Myocyte (in vitro differentiated cells): ENCODE data around the gene LRRC4B. TPM values are rescaled to one million over a fixed set of nuclear protein-coding genes. Genes with fewer than 3 reads are reported as not detected.

ENCODE experiments used
- DNase-seq: peaks from one replicate; pipeline ENCODE4 v3.0.0-alpha.2; 2012; ENCODE audit warnings: low read depth
- total RNA-seq: library from RNA; depleted of rRNA; stranded (reverse); fragments of >200 nt; gene quantifications from 2 replicates; pipeline ENCODE4 v1.2.3, GENCODE V29; 2014

The LRRC4B gene
- total RNA-seq, 1 donor from 2014 or later = not detected

GRCh38 chr19:50509366-50509765 lies 58.9 kb downstream of the LRRC4B start:
- no peak for DNase-seq

GRCh38 chr19:50508843-50509190 lies 59.4 kb downstream of the LRRC4B start:
- no peak for DNase-seq

- no peak for DNase-seq
These were observed 60.9 kb downstream of the LRRC4B start for GRCh38 chr19:50507376-50507775.

GRCh38 chr19:50506700-50507099 lies 61.5 kb downstream of the LRRC4B start:
- no peak for DNase-seq

GRCh38 chr19:50505856-50506611 lies 62.2 kb downstream of the LRRC4B start:
- DNase-seq = no peak

- DNase-seq = peak; percentile 71
These were observed 66.4 kb downstream of the LRRC4B start for GRCh38 chr19:50501568-50502475.

GRCh38 chr19:50501186-50501567 lies 67.1 kb downstream of the LRRC4B start:
- peak; percentile 27 for DNase-seq

- no peak for DNase-seq
These were observed 67.5 kb downstream of the LRRC4B start for GRCh38 chr19:50500753-50501151.

- DNase-seq = peak; percentile 97
These were observed 68.0 kb downstream of the LRRC4B start for GRCh38 chr19:50500060-50500752.

- DNase-seq = peak; percentile 21
These were observed 69.8 kb downstream of the LRRC4B start for GRCh38 chr19:50498219-50499056.

GRCh38 chr19:50497022-50497405 lies 71.2 kb downstream of the LRRC4B start:
- no peak for DNase-seq

GRCh38 chr19:50496189-50497021 lies 71.8 kb downstream of the LRRC4B start:
- DNase-seq = peak; percentile 83

- DNase-seq = peak; percentile 43
These were observed 73.2 kb downstream of the LRRC4B start for GRCh38 chr19:50495020-50495531.

GRCh38 chr19:50494186-50495019 lies 73.8 kb downstream of the LRRC4B start:
- peak; percentile 48 for DNase-seq

- no peak for DNase-seq
These were observed 75.1 kb downstream of the LRRC4B start for GRCh38 chr19:50493171-50493570.

- DNase-seq = peak; percentile 52
These were observed 75.8 kb downstream of the LRRC4B start for GRCh38 chr19:50492303-50493052.

- DNase-seq = peak; percentile 91
These were observed 77.2 kb downstream of the LRRC4B start for GRCh38 chr19:50490991-50491472.

- DNase-seq = peak; percentile 9
These were observed 77.8 kb downstream of the LRRC4B start for GRCh38 chr19:50490411-50490811.
